OCI-LY3 (cell line): ENCODE data around the gene S100A10.

Source experiments
- H2AFZ ChIP-seq: fragments of 200-600, 300-600 bp; shearing (Covaris generic); 2 replicates; pipeline ENCODE4 v1.6.0; 2014; ENCODE audit warnings: antibody characterized with exemption, low read depth, low read length
- H3K27ac ChIP-seq: fragments of 200-600, 300-600 bp; sonication (generic); 2 replicates; pipeline ENCODE4 v1.5.1; 2014; ENCODE audit warnings: mild to moderate bottlenecking, low read length, moderate library complexity, mixed read lengths
- H3K27me3 ChIP-seq: fragments of 200-600, 300-600 bp; sonication (generic); 2 replicates; pipeline ENCODE4 v1.6.1; 2014; ENCODE audit warnings: low read depth, low read length, mixed read lengths
- H3K36me3 ChIP-seq: fragments of 200-600, 300-600 bp; sonication (generic); replicated peaks from 2 replicates; pipeline ENCODE3; 2014; ENCODE audit warnings: low read depth, low read length, mixed read lengths
- H3K4me1 ChIP-seq: fragments of 300-600, 200-600 bp; sonication (generic); 2 replicates; pipeline ENCODE4 v1.6.1; 2014; ENCODE audit warnings: low read length, mixed read lengths
- H3K4me2 ChIP-seq: fragments of 200-600, 300-600 bp; sonication (generic); 2 replicates; pipeline ENCODE4 v1.6.1; 2014; ENCODE audit warnings: low read length, mixed read lengths
- H3K4me3 ChIP-seq: fragments of 300-600, 200-600 bp; sonication (generic); 2 replicates; pipeline ENCODE4 v1.5.1; 2014; ENCODE audit warnings: antibody characterized with exemption, mild to moderate bottlenecking, low read length, moderate library complexity
- H3K79me2 ChIP-seq: fragments of 300-600, 200-600 bp; shearing (Covaris generic); 2 replicates; pipeline ENCODE4 v1.6.1; 2014; ENCODE audit warnings: mild to moderate bottlenecking, low read length, mixed read lengths
- H3K9ac ChIP-seq: fragments of 300-600, 200-600 bp; shearing (Covaris generic); 2 replicates; pipeline ENCODE4 v1.6.0; 2014; ENCODE audit warnings: mild to moderate bottlenecking, low read length, moderate library complexity
- H3K9me3 ChIP-seq: fragments of 200-600, 300-600 bp; shearing (Covaris generic); 2 replicates; pipeline ENCODE4 v1.6.1; 2014; ENCODE audit warnings: low read length, mixed read lengths; ENCODE audit not compliant: insufficient read depth
- H4K20me1 ChIP-seq: fragments of 200-600, 300-600 bp; sonication (generic); 2 replicates; pipeline ENCODE4 v1.6.1; 2016; ENCODE audit warnings: low read length, mixed read lengths; ENCODE audit not compliant: insufficient read depth
- EZH2phosphoT487 ChIP-seq: fragments of 200-600 bp; shearing (Covaris generic); IDR thresholded peaks from 2 replicates; pipeline ENCODE4 v1.6.1; 2018; ENCODE audit warnings: antibody characterized with exemption, mixed run types, low read depth
- TF ChIP-seq, protein P1 (sequence below): fragments of 200-600, 300-600 bp; sonication (generic); IDR thresholded peaks from 2 replicates; pipeline ENCODE4 v1.5.1; 2014; ENCODE audit warnings: antibody characterized with exemption, low read length, low read depth

The S100A10 gene

DNA sequence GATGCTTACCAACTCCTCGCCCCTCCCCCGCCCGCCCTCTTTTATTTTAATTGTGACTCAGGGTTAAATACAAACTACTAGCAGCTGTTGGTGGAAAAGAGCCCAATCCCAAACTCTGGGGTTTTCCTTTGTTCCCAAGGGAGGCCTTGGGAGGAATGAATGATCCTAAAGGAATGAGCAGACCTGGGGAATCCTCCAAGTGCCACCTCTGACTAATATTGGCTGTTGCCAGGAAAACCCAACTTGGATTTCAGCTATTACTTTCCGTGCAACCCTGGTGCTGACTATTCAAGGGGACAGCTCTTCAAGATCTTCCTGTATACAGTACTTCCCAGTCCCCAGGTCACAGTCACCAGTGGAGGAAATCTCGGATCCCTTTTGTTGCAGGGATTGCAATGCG, 1.3 kb upstream of the S100A10 start:
- H4K20me1 ChIP-seq: peaks cover 24% of the 10 kb centered on the region; the same call in 1 of the 2 replicates
- no peak overlapping the region for H3K27ac ChIP-seq
- peaks cover 52% of the 10 kb centered on the region for H3K27me3 ChIP-seq
- H3K9ac ChIP-seq: no peak overlapping the region
- peak overlapping the region; percentile 86; the same call in 1 of the 2 replicates for H3K4me3 ChIP-seq
- peak overlapping the region; percentile 96 for H3K4me2 ChIP-seq
- H3K36me3 ChIP-seq: no peaks in the 10 kb centered on the region
- H3K9me3 ChIP-seq: no peaks in the 10 kb centered on the region
- TF ChIP-seq EZH2phosphoT487: no peak
- TF ChIP-seq, protein P1, sequence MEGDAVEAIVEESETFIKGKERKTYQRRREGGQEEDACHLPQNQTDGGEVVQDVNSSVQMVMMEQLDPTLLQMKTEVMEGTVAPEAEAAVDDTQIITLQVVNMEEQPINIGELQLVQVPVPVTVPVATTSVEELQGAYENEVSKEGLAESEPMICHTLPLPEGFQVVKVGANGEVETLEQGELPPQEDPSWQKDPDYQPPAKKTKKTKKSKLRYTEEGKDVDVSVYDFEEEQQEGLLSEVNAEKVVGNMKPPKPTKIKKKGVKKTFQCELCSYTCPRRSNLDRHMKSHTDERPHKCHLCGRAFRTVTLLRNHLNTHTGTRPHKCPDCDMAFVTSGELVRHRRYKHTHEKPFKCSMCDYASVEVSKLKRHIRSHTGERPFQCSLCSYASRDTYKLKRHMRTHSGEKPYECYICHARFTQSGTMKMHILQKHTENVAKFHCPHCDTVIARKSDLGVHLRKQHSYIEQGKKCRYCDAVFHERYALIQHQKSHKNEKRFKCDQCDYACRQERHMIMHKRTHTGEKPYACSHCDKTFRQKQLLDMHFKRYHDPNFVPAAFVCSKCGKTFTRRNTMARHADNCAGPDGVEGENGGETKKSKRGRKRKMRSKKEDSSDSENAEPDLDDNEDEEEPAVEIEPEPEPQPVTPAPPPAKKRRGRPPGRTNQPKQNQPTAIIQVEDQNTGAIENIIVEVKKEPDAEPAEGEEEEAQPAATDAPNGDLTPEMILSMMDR: no peak
- H2AFZ ChIP-seq: no peak overlapping the region
- peaks cover 11% of the 10 kb centered on the region; the same call in 1 of the 2 replicates for H3K79me2 ChIP-seq
- H3K4me1 ChIP-seq: peaks cover 28% of the 10 kb centered on the region

GRCh38 chr1:151993084-151993733, 450 bp downstream of the S100A10 start:
- Histone ChIP-seq H3K36me3 (no peaks in the 10 kb centered on the region), H2AFZ (peak overlapping the region; percentile 64; the same call in 1 of the 2 replicates), H3K4me1 (peaks cover 28% of the 10 kb centered on the region), H3K9me3 (no peaks in the 10 kb centered on the region), H3K4me3 (peak overlapping the region; percentile 86), H4K20me1 (peaks cover 36% of the 10 kb centered on the region; the same call in 1 of the 2 replicates), H3K27me3 (peaks cover 65% of the 10 kb centered on the region), H3K9ac (peak overlapping the region; percentile 78), H3K79me2 (peaks cover 11% of the 10 kb centered on the region; the same call in 1 of the 2 replicates), H3K27ac (peak overlapping the region; percentile 4; the same call in 1 of the 2 replicates), H3K4me2 (peak overlapping the region; percentile 96)
- TF ChIP-seq, protein P1: no peak
- TF ChIP-seq EZH2phosphoT487: no peak

DNA sequence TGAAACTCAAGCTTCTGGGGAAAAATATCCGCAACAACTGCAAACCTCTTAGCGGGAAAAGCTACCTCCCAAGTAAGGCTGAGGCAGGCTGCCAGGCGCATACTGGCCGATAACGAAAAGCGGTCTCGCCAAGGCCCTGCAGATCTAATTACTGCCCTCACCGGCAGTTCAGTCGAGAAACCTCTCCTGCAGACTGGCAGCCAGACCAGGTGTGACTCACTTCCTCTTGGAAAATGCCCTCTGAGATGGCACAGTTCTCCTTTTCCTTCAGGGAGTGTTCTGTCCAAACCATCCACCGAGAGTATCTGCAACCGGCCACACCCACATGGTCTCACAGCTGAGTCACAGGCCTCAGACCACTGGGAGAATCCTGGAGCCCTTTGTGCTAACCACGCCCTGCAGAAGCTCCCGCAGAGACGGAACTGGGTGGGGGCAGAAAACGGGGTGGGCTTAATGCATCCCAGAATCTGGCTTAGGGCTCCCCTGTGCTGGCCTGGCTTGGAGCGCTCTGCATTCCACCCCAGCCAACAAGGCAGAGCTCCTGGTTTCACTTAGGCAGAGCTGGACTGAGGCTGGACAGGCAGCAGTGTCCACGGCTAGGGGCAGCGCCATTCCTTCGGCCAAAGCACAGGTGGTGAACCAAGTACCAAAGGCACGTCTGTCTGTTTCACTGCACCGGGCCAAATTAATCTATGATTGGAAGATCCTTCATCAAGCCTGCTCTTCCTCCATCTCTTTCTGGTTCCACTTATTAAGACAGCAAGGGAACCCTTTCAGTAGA, 1.2 kb downstream of the S100A10 start:
- peaks cover 36% of the 10 kb centered on the region; the same call in 1 of the 2 replicates for H4K20me1 ChIP-seq
- no peaks in the 10 kb centered on the region for H3K9me3 ChIP-seq
- H3K79me2 ChIP-seq: peaks cover 11% of the 10 kb centered on the region; the same call in 1 of the 2 replicates
- no peak for TF ChIP-seq EZH2phosphoT487
- TF ChIP-seq, protein P1: no peak
- peak overlapping the region; percentile 96 for H3K4me2 ChIP-seq
- H3K9ac ChIP-seq: peak overlapping the region; percentile 78
- H3K36me3 ChIP-seq: no peaks in the 10 kb centered on the region
- H3K4me3 ChIP-seq: peak overlapping the region; percentile 86
- peak overlapping the region; percentile 64; the same call in 1 of the 2 replicates for H2AFZ ChIP-seq
- H3K27ac ChIP-seq: no peak overlapping the region
- H3K4me1 ChIP-seq: peaks cover 28% of the 10 kb centered on the region
- peaks cover 64% of the 10 kb centered on the region for H3K27me3 ChIP-seq
